HEK293T (cell line): ENCODE data around the gene ITM2B.
"Not testable (repeated sequence)": the region's sequence is repeated elsewhere in the genome, so short reads cannot be mapped to it uniquely, and the experiment has no call there.

Experiments used
- CTCF ChIA-PET: fragments of 350-600 bp; formaldehyde crosslinking; extraction: SDS; loops from one replicate; lab custom pipeline; 2021; ENCODE audit warnings: antibody characterized with exemption, inconsistent platforms; lab: Yijun Ruan, JAX
- POLR2A ChIA-PET: fragments of 350-600 bp; formaldehyde crosslinking; extraction: SDS; loops from one replicate; lab custom pipeline; 2020; ENCODE audit warnings: antibody characterized with exemption, inconsistent platforms; lab: Yijun Ruan, JAX
- DNase-seq: peaks from one replicate; pipeline ENCODE4 v3.0.0; 2012; ENCODE audit warnings: mixed read lengths; ENCODE audit errors: extremely low spot score
- ARNT ChIP-seq: fragments of 450-650 bp; IDR thresholded peaks from 2 replicates; pipeline ENCODE4 v1.6.1; 2017; ENCODE audit warnings: mild to moderate bottlenecking
- BHLHE40 ChIP-seq: fragments of 450-650 bp; IDR thresholded peaks from 2 replicates; pipeline ENCODE4 v1.6.1; 2016; ENCODE audit warnings: mild to moderate bottlenecking, moderate library complexity, borderline replicate concordance
- CTBP1 ChIP-seq: fragments of 450-650 bp; IDR thresholded peaks from 2 replicates; pipeline ENCODE4 v1.6.1; 2016; ENCODE audit warnings: borderline replicate concordance
- ELF4 ChIP-seq: fragments of 450-650 bp; IDR thresholded peaks from 2 replicates; pipeline ENCODE4 v1.6.1; 2017; ENCODE audit warnings: antibody characterized with exemption
- FOXA1 ChIP-seq: fragments of 450-650 bp; IDR thresholded peaks from 2 replicates; pipeline ENCODE4 v1.6.1; 2016; ENCODE audit warnings: mild to moderate bottlenecking
- FOXK2 ChIP-seq: fragments of 450-650 bp; IDR thresholded peaks from 2 replicates; pipeline ENCODE4 v1.6.1; 2016; ENCODE audit warnings: mild to moderate bottlenecking
- FOXM1 ChIP-seq: fragments of 450-650 bp; IDR thresholded peaks from 2 replicates; pipeline ENCODE4 v1.6.1; 2017; ENCODE audit warnings: mild to moderate bottlenecking, borderline replicate concordance
- HDGF ChIP-seq: fragments of 450-650 bp; IDR thresholded peaks from 2 replicates; pipeline ENCODE4 v1.6.1; 2017; ENCODE audit warnings: antibody characterized with exemption, borderline replicate concordance
- L3MBTL2 ChIP-seq: fragments of 450-650 bp; conservative IDR thresholded peaks from 2 replicates; pipeline ENCODE4 v1.6.1; 2016; ENCODE audit warnings: mild to moderate bottlenecking
- LEF1 ChIP-seq: fragments of 450-650 bp; IDR thresholded peaks from 2 replicates; pipeline ENCODE4 v1.6.1; 2017; ENCODE audit warnings: mild to moderate bottlenecking, borderline replicate concordance
- NFRKB ChIP-seq: fragments of 450-650 bp; IDR thresholded peaks from 2 replicates; pipeline ENCODE4 v1.6.1; 2016; ENCODE audit warnings: mild to moderate bottlenecking, moderate library complexity
- SP1 ChIP-seq: fragments of 450-650 bp; IDR thresholded peaks from 2 replicates; pipeline ENCODE4 v1.6.1; 2017
- SUZ12 ChIP-seq: fragments of 450-650 bp; IDR thresholded peaks from 2 replicates; pipeline ENCODE4 v1.6.1; 2016; ENCODE audit warnings: mild to moderate bottlenecking
- TARDBP ChIP-seq: fragments of 450-650 bp; IDR thresholded peaks from 2 replicates; pipeline ENCODE4 v1.6.1; 2016
- ZNF384 ChIP-seq: fragments of 450-650 bp; IDR thresholded peaks from 2 replicates; pipeline ENCODE4 v1.6.1; 2016
- TF ChIP-seq, protein P1 (sequence below): fragments of 450-650 bp; IDR thresholded peaks from 2 replicates; pipeline ENCODE4 v1.6.1; 2016

Gene ITM2B

DNA sequence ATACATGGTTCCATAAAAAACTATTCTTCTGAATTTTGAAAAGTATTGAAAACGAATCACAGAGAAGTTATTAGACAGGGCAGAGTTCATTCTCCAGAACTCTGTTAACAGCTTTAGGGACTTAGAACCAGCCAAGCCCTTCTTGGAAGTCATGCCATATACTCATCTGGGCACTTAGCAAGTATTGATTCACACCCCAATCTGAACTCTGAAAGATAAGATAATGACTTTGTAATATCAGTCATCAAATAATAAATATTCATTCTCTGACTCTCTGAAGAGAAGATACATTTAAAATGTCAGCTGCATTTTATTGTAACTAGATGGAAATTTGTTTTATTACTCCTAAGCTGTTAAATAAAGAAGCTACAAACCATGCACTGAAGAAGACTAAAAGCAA lies 43.8 kb upstream of the ITM2B start:
- CTCF ChIA-PET: no interaction called here
- POLR2A ChIA-PET: no interaction called here
- DNase-seq: no peak
- no peak for TF ChIP-seq BHLHE40
- TF ChIP-seq L3MBTL2: no peak

DNA sequence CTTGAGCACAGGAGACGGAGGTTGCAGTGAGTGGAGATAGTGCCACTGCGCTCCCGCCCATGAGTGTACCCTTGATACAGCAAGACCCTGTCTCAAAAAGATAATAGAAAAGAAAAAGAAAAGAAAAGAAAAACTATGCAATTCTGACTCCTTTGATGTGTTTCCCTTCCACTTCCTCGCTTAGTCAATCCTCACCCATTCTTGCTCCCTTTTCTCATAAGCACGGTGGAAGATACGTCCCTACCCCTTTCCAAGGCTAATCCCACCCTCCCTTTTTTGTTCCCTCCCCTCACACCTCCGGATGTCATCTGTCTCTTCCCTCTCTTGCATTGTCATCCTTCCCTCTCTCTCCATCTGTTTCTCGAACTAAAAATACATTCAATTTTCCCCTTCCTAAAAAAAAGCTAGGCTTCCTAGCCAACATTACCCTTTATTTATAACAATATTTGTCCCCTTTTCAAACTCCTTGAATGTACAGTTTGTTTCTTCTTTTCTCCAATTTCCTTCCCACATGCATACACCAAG lies 40.5 kb upstream of the ITM2B start:
- POLR2A ChIA-PET: no interaction called here
- no peak for DNase-seq
- CTCF ChIA-PET: no interaction called here
- TF ChIP-seq ARNT: no peak
- TF ChIP-seq CTBP1: no peak
- no peak for TF ChIP-seq BHLHE40
- TF ChIP-seq NFRKB: no peak
- no peak for TF ChIP-seq ELF4
- TF ChIP-seq LEF1: no peak
- TF ChIP-seq SP1: no peak
- TF ChIP-seq FOXK2: no peak
- no peak for TF ChIP-seq FOXM1

DNA sequence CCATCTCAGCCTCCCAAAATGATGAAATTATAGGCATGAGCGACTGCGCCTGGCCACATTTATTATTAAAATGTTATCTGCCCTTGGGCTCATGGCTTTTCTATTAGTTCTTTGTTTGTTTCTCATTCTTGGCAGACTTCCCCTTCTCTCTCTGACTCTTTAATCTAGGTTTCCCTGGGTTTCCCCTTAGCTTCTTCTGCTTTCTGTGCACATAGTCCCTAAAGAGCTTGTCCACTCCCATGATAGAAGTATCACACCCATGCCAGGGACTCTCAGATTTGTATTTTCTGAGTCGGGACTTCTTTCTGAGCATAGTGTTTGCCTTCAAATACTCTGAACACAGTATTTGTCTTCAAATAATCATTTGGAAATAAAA lies 38.6 kb upstream of the ITM2B start:
- ChIA-PET POLR2A (no interaction called here), CTCF (no interaction called here)
- no peak for TF ChIP-seq SUZ12
- TF ChIP-seq TARDBP: no peak
- no peak for TF ChIP-seq HDGF
- no peak for TF ChIP-seq NFRKB
- no peak for TF ChIP-seq FOXM1
- TF ChIP-seq, protein P1, sequence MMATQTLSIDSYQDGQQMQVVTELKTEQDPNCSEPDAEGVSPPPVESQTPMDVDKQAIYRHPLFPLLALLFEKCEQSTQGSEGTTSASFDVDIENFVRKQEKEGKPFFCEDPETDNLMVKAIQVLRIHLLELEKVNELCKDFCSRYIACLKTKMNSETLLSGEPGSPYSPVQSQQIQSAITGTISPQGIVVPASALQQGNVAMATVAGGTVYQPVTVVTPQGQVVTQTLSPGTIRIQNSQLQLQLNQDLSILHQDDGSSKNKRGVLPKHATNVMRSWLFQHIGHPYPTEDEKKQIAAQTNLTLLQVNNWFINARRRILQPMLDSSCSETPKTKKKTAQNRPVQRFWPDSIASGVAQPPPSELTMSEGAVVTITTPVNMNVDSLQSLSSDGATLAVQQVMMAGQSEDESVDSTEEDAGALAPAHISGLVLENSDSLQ: no peak
- no peak for TF ChIP-seq BHLHE40
- no peak for TF ChIP-seq ARNT
- no peak for TF ChIP-seq FOXA1
- no peak for TF ChIP-seq LEF1
- TF ChIP-seq ELF4: no peak
- TF ChIP-seq ZNF384: no peak
- TF ChIP-seq FOXK2: no peak
- no peak for TF ChIP-seq CTBP1
- no peak for TF ChIP-seq L3MBTL2
- TF ChIP-seq SP1: no peak
- DNase-seq: no peak

DNA sequence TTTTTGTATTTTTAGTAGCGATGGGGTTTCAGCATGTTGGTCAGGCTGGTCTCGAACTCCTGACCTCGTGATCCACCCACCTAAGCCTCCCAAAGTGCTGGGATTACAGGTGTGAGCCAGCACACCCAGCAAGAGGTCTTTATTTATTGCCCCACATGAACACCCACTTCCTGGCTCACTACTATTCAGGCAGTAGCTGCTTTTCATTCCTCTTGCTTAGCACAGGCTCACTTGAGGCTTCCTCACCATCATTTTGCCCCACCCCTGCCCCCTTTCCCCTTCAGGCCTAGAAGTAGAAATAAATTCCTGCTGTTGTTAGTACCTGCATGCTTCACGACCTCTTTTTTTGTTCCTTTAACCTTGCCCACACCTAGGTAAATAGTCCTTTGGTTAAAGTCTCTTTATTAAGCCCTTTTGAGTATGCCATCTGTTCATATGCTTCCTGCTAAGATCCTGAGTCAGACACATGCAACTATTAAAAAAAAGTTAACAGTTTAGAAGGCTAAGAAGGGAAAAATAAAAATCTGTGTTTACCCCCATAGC lies 33.5 kb upstream of the ITM2B start:
- POLR2A ChIA-PET: no interaction called here
- CTCF ChIA-PET: no interaction called here

DNA sequence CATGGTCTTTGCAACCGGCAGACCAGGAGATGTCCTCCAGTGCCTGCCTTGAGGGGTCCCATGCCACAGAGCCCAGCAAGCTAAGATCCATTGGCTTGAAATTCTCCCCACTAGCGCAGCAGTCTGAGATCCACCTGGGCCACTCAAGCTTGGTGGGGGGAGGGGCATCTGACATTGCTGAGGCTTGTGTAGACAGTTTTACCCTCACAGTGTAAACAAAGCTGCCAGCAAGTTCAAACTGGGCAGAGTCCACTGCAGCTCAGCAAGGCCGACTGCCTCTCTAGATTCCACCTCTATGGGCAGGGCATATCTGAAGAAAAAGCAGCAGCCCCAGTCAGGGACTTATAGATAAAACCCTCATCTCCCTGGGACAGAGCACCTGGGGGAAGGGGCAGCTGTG lies 32.0 kb upstream of the ITM2B start:
- ChIA-PET POLR2A (no interaction called here), CTCF (no interaction called here)
- DNase-seq: no peak
- TF ChIP-seq BHLHE40: no peak

More for the DNA sequence above, 33.5 kb upstream of the ITM2B start:
- no peak for DNase-seq
- TF ChIP-seq FOXK2: no peak

DNA sequence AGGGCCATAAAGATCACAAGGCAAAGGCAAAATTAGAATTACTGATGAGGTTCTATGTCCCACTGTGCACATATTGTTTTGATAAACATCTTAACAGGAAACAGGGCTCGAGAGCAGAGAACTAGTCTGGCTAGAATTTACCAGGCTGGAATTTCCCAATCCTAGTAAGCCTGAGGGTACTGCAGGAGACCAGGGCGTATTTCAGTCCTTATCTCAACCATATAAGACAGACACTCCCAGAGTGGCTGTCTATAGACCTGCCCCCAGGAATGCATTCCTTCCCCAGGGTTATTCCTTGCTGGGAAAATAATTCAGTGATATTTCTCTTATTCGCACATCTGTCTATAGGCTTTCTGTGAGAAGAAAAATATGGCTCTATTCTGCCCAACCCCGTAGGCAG lies 25.8 kb upstream of the ITM2B start:
- DNase-seq, CTCF ChIA-PET, POLR2A ChIA-PET: not testable (repeated sequence)

DNA sequence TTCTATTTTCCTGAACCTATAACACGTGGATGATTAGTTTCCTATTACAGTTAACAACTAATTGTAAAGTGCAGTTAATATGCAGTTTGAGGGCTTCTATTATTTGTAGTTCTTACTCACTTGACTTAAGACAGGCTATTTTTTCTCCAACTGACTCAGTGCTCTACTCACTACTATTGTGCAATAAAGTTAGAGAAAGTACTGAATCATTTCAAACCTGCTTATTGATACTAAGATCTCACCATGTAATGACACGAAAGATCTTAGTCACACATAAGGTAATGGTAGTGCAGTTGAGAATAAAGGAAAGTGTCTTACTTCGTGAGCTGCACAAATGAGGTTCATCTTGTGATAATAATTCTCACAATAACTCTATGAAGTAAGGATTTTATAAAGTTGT lies 22.8 kb upstream of the ITM2B start:
- ChIA-PET CTCF (no interaction called here), POLR2A (no interaction called here)
- DNase-seq: no peak
- TF ChIP-seq NFRKB: no peak

DNA sequence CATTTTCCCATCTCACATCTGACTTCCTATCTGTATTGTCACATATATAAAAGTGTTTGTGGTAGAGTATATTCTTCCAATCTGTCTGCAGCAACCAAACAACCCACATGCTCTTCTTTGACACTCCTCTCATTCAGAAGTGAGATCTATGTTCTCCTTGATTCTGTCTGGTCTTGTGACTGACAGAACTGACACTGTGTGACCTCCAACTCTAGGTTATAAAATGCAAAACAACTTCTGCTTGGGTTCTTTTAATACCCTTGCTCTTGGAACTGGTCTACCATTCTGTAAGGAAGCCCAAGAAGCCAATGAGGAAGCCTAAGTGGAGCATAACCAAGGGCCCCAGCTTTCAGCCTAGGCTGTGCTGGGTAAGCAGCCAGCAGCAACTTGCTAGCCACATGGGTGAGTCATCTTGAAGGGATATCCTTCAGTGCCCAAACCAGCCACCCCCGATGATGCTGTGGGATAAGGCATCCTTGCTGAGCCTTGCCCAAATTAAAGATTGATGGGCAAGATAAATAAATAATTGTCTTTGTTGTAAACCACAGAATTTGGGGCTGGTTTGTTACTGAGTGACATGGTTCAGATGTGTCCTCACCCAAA lies 18.4 kb upstream of the ITM2B start:
- no peak for DNase-seq
- CTCF ChIA-PET: no interaction called here
- no peak for TF ChIP-seq ELF4
- no peak for TF ChIP-seq TARDBP
- TF ChIP-seq FOXK2: no peak
- TF ChIP-seq SP1: no peak
- TF ChIP-seq NFRKB: no peak
- no peak for TF ChIP-seq BHLHE40
- no peak for TF ChIP-seq CTBP1
- no peak for TF ChIP-seq LEF1
- no peak for TF ChIP-seq HDGF
- TF ChIP-seq ZNF384: no peak
- TF ChIP-seq L3MBTL2: no peak
- no peak for TF ChIP-seq FOXA1
- no peak for TF ChIP-seq FOXM1
- POLR2A ChIA-PET: no interaction called here

DNA sequence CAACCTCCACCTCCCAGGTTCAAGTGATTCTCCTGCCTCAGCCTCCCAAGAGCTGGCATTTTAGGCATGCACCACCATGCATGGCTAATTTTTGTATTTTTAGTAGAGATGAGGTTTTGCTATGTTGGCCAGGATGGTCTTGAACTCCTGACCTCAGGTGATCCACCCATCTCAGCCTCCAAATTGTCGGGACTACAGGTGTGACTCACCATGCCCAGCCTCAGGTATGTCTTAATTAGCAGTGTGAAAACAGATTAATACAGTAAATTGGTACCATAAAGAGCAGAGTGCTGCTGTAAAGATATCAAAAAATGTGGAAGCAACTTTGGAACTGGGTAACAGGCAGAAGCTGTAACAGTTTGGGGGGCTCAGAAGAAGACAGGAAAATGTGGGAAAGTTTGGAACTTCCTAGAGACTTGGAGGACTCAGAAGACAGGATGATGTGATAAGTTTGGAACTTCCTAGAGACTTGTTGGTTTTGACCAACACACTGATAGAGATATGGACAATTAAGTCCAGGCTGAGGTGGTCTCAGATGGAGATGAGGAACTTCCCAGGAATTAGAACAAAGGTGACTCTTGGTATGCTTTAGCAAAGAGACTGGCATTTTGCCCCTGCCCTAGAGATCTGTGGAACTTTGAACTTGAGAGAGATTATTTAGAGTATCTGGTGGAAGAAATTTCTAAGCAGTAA lies 17.3 kb upstream of the ITM2B start:
- DNase-seq, POLR2A ChIA-PET, CTCF ChIA-PET: not testable (repeated sequence)
